A673 (cell line): ENCODE measurements around the gene DIP2B.

Experiments used
- EZH2 ChIP-seq: fragments of 200-600 bp; sonication (generic); IDR thresholded peaks from 2 replicates; pipeline ENCODE4 v1.6.1; 2017; ENCODE audit warnings: borderline replicate concordance, low read depth, mild to moderate bottlenecking, mixed read lengths, antibody characterized with exemption, low read length; ENCODE audit not compliant: poor library complexity, severe bottlenecking
- TF ChIP-seq, protein P1 (sequence below): fragments of 300-800, 200-600 bp; sonication (generic); conservative IDR thresholded peaks from 2 replicates; pipeline ENCODE4 v1.5.1; 2017; ENCODE audit warnings: low read depth, mild to moderate bottlenecking, antibody characterized with exemption, low read length, moderate library complexity, mixed read lengths

DNA sequence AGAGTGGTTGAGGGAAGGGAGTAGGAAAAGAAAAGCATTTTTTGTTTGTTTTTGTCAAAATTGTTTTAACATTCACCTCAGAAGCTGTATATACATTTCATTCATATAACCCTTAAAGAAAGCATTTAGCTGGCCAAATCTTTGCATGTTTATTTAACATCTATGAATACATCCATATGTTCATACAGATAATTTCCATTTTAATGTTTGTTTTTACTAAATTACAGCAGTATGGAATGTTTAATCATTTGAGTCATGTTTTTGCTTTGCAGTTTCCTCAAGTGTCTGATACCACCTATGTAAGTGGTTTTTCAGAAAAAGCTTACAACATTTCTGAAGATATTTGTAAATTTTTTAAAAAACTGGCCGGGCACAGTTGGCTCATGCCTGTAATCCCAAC is 174.8 kb downstream of the DIP2B start:
- TF ChIP-seq, protein P1, sequence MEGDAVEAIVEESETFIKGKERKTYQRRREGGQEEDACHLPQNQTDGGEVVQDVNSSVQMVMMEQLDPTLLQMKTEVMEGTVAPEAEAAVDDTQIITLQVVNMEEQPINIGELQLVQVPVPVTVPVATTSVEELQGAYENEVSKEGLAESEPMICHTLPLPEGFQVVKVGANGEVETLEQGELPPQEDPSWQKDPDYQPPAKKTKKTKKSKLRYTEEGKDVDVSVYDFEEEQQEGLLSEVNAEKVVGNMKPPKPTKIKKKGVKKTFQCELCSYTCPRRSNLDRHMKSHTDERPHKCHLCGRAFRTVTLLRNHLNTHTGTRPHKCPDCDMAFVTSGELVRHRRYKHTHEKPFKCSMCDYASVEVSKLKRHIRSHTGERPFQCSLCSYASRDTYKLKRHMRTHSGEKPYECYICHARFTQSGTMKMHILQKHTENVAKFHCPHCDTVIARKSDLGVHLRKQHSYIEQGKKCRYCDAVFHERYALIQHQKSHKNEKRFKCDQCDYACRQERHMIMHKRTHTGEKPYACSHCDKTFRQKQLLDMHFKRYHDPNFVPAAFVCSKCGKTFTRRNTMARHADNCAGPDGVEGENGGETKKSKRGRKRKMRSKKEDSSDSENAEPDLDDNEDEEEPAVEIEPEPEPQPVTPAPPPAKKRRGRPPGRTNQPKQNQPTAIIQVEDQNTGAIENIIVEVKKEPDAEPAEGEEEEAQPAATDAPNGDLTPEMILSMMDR = no peak
- TF ChIP-seq EZH2 = no peak
